ENCODE data around the gene PTPRN2.

PTPRN2 gene

DNA sequence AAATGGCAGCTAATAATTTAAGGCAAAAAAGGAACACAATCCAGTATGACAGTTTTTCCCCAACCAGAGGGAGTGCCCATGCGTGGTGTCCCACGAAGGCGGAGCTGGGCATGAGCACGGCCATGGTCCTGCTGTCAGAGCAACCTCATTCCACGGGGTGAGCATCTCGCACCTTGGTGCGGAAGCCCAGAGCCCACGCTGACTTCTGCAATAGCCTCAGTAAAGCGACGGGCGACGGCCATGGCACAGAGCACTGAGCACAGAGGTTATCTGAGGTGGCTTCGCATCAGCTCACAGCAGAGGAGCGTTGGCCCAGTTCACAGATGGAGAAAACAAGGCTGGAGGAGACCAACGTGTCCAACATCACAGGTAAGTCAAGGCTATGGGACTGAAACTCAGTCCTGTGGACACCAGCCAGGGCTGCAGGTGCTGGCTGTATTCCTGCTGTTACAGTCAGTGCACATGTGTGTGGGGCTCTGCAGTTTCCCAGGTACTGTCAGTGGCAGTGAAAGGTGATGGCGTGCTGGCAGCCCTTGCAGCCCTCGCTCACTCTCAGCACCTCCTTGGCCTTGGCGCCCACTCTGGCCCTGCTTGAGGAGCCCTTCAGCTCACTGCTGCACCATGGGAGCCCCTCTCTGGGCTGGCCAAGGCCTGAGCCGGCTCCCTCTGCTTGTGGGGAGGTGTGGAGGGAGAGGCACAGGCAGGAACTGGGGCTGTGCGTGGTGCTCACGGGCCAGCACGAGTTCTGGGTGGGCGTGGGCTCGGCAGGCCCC is 525.6 kb downstream of the PTPRN2 start:
- no peak for TF ChIP-seq CTCF (conservative IDR thresholded peaks at IDR 0.05; ENCODE audit: low read depth, low read length)
- DNase-seq (ENCODE audit: low read depth), result no peak
- H3K4me3 ChIP-seq (ENCODE audit: low read depth, low read length), result no peak overlapping the region

GRCh38 chr7:158061026-158061630 is 526.5 kb downstream of the PTPRN2 start:
- no peak for TF ChIP-seq CTCF (conservative IDR thresholded peaks at IDR 0.05; ENCODE audit: low read depth, low read length)
- no peak for DNase-seq (ENCODE audit: low read depth)
- no peak overlapping the region for H3K4me3 ChIP-seq (ENCODE audit: low read depth, low read length)

GRCh38 chr7:158060216-158060615 is 527.4 kb downstream of the PTPRN2 start:
- DNase-seq (ENCODE audit: low read depth), result no peak
- TF ChIP-seq CTCF (conservative IDR thresholded peaks at IDR 0.05; ENCODE audit: low read depth, low read length), result no peak
- no peak overlapping the region for H3K4me3 ChIP-seq (ENCODE audit: low read depth, low read length)

- no peak for TF ChIP-seq CTCF (conservative IDR thresholded peaks at IDR 0.05; ENCODE audit: low read depth, low read length)
- no peak for DNase-seq (ENCODE audit: low read depth)
- no peak overlapping the region for H3K4me3 ChIP-seq (ENCODE audit: low read depth, low read length)
Observed at GRCh38 chr7:158057446-158057845, 530.2 kb downstream of the PTPRN2 start.

- no peak for DNase-seq (ENCODE audit: low read depth)
- TF ChIP-seq CTCF (conservative IDR thresholded peaks at IDR 0.05; ENCODE audit: low read depth, low read length), result no peak
- H3K4me3 ChIP-seq (ENCODE audit: low read depth, low read length), result no peak overlapping the region
Observed at GRCh38 chr7:158056761-158057160, 530.9 kb downstream of the PTPRN2 start.

- H3K4me3 ChIP-seq (ENCODE audit: low read depth, low read length), result no peak overlapping the region
- DNase-seq (ENCODE audit: low read depth), result no peak
- TF ChIP-seq CTCF (conservative IDR thresholded peaks at IDR 0.05; ENCODE audit: low read depth, low read length), result no peak
Observed at GRCh38 chr7:158055726-158056510, 531.7 kb downstream of the PTPRN2 start.

Data from choroid plexus epithelial cell (primary cell).